Activated CD8-positive, alpha-beta memory T cell treated with anti-CD3 and anti-CD28 coated beads, Interleukin-2, amount 50 U/mL, for 24 hours (primary cell): Measurements from ENCODE around the gene SLC44A1.

Experiments used
- DNase-seq: peaks from one replicate; pipeline ENCODE4 v3.0.0-alpha.2; 2020; ENCODE audit errors: extremely low read depth

Gene SLC44A1

GRCh38 chr9:105432247-105432842 lies 187.9 kb downstream of the SLC44A1 start:
- no peak for DNase-seq

- DNase-seq: no peak
Measured at GRCh38 chr9:105435453-105435852, 191.0 kb downstream of the SLC44A1 start.

GRCh38 chr9:105436783-105437182 lies 192.3 kb downstream of the SLC44A1 start:
- no peak for DNase-seq

GRCh38 chr9:105437704-105438103 lies 193.3 kb downstream of the SLC44A1 start:
- no peak for DNase-seq

- no peak for DNase-seq
Measured at GRCh38 chr9:105438141-105438806, 193.8 kb downstream of the SLC44A1 start.

- DNase-seq: no peak
Measured at GRCh38 chr9:105439428-105439827, 195.0 kb downstream of the SLC44A1 start.

GRCh38 chr9:105441616-105442160 lies 197.2 kb downstream of the SLC44A1 start:
- no peak for DNase-seq

- DNase-seq: no peak
Measured at GRCh38 chr9:105443121-105443520, 198.7 kb downstream of the SLC44A1 start.

- DNase-seq: no peak
Measured at GRCh38 chr9:105444130-105444529, 199.7 kb downstream of the SLC44A1 start.

- no peak for DNase-seq
Measured at GRCh38 chr9:105445203-105445881, 200.9 kb downstream of the SLC44A1 start.

GRCh38 chr9:105447386-105447813 lies 202.9 kb downstream of the SLC44A1 start:
- no peak for DNase-seq

GRCh38 chr9:105447814-105448812 lies 203.7 kb downstream of the SLC44A1 start, which contains the start of gene FSD1L:
Gene FSD1L, plus strand, starts transcription at chr9:105448034. Its CDS starts 187 bp downstream, at chr9:105448221.
- DNase-seq: peak; percentile 44

GRCh38 chr9:105449081-105449480 lies 204.6 kb downstream of the SLC44A1 start:
- no peak for DNase-seq

GRCh38 chr9:105452185-105452584 lies 207.7 kb downstream of the SLC44A1 start:
- DNase-seq: no peak

- no peak for DNase-seq
Measured at GRCh38 chr9:105455836-105456475, 211.5 kb downstream of the SLC44A1 start.

GRCh38 chr9:105457560-105458294 lies 213.3 kb downstream of the SLC44A1 start:
- no peak for DNase-seq

GRCh38 chr9:105458404-105458803 lies 214.0 kb downstream of the SLC44A1 start:
- DNase-seq: no peak

GRCh38 chr9:105459336-105459735 lies 214.9 kb downstream of the SLC44A1 start:
- DNase-seq: no peak

GRCh38 chr9:105466898-105467455 lies 222.5 kb downstream of the SLC44A1 start:
- no peak for DNase-seq

- DNase-seq: no peak
Measured at GRCh38 chr9:105468875-105469274, 224.4 kb downstream of the SLC44A1 start.
